CD4-positive, alpha-beta T cell (primary cell): ENCODE measurements around the gene COL4A2. TPM values are rescaled to one million over a fixed set of nuclear protein-coding genes. Genes with fewer than 3 reads are reported as not detected.

Source experiments
- ATAC-seq: fragments of 200-7000 bp; cut with Tn5 transposase; one replicate; pipeline ENCODE4 v1.10.0; 2022; ENCODE audit warnings: mild to moderate bottlenecking; ENCODE audit not compliant: poor library complexity
- CTCF ChIA-PET: fragments of 350-600 bp; sonication (Branson Sonifier 250); formaldehyde crosslinking; loops from one replicate; lab custom pipeline; 2021; ENCODE audit warnings: antibody characterized with exemption, inconsistent platforms; lab: Charles Lee
- POLR2A ChIA-PET: fragments of 350-600 bp; sonication (Branson Sonifier 250); formaldehyde crosslinking; loops from one replicate; lab custom pipeline; 2021; ENCODE audit warnings: antibody characterized with exemption, inconsistent platforms; lab: Charles Lee
- DNase-seq, 14 experiments: peaks; one replicate each; pipeline ENCODE4 v3.0.0-alpha.2; 2013 to 2020; ENCODE audit warnings: mixed read lengths in 2 of 14
- H3K27ac ChIP-seq, 2 donors: one replicate each; pipeline versions ENCODE4 v1.5.1 to v1.7.0; 2013; ENCODE audit warnings: low read length in 2 of 2, low read depth in 1 of 2, mild to moderate bottlenecking in 1 of 2
- H3K27me3 ChIP-seq, 2 experiments: 1 replicate in 1 of 2; 2 replicates in 1 of 2; pipeline versions ENCODE4 v1.6.1 to v1.7.0; 2013; ENCODE audit warnings: low read length in 2 of 2, control low read depth in 1 of 2, mild to moderate bottlenecking in 1 of 2, moderate library complexity in 1 of 2; ENCODE audit not compliant: insufficient read depth in 2 of 2, control insufficient read depth in 1 of 2
- H3K36me3 ChIP-seq: one replicate; pipeline ENCODE4 v1.6.1; 2013; ENCODE audit warnings: low read length, control low read depth; ENCODE audit not compliant: insufficient read depth
- H3K4me1 ChIP-seq: one replicate; pipeline ENCODE4 v1.6.1; 2013; ENCODE audit warnings: low read length, control low read depth; ENCODE audit not compliant: insufficient read depth
- H3K4me3 ChIP-seq: one replicate; pipeline ENCODE4 v1.5.1; 2013; ENCODE audit warnings: mild to moderate bottlenecking, low read length, moderate library complexity
- H3K9me3 ChIP-seq, 2 experiments: 1 replicate in 1 of 2; 2 replicates in 1 of 2; pipeline versions ENCODE4 v1.6.1 to v1.7.0; 2013; ENCODE audit warnings: low read length in 2 of 2, mild to moderate bottlenecking in 2 of 2, control low read depth in 1 of 2, moderate library complexity in 1 of 2; ENCODE audit not compliant: control insufficient read depth in 1 of 2, insufficient read depth in 1 of 2
- H3K27ac Mint-ChIP-seq: one replicate; pipeline ENCODE4 v1.8.0; 2020; ENCODE audit warnings: mixed read lengths
- H3K27me3 Mint-ChIP-seq: one replicate; pipeline ENCODE4 v1.8.0; 2021; ENCODE audit warnings: mixed read lengths
- H3K36me3 Mint-ChIP-seq: one replicate; pipeline ENCODE4 v1.8.0; 2021; ENCODE audit warnings: low read depth, mixed read lengths
- H3K4me1 Mint-ChIP-seq: one replicate; pipeline ENCODE4 v1.8.0; 2021; ENCODE audit warnings: low read depth, mixed read lengths
- H3K4me3 Mint-ChIP-seq: one replicate; pipeline ENCODE4 v1.8.0; 2020; ENCODE audit warnings: mild to moderate bottlenecking, mixed read lengths
- H3K9me3 Mint-ChIP-seq: one replicate; pipeline ENCODE4 v1.8.0; 2020; ENCODE audit warnings: mixed read lengths
- CTCF ChIP-seq: fragments of 200-600 bp; IDR thresholded peaks from one replicate; pipeline ENCODE4 v1.8.0; 2022; ENCODE audit warnings: antibody characterized with exemption, mild to moderate bottlenecking
- intact Hi-C, 2 experiments: fragments of 100-400 bp; cut with DNase I in 1 of 2; cut with micrococcal nuclease in 1 of 2; formaldehyde crosslinking; loops; one replicate each; pipeline versions ENCODE4 v1.15.1 to v1.9.0; 2023 to 2025; cut with DNase I, micrococcal nuclease
- total RNA-seq, 174 experiments: library from RNA in 2 of 174; stranded (reverse) in 2 of 174; gene quantifications; one replicate each; pipeline ENCODE4 v1.2.3 and lab custom pipeline; 2021 to 2026

COL4A2 gene
- total RNA-seq, 2 experiments from 2014 or later = not detected

GRCh38 chr13:110276553-110276950 is 30.5 kb upstream of the COL4A2 start:
- POLR2A ChIA-PET = no interaction called here
- no peak overlapping the region for H3K27ac ChIP-seq
- DNase-seq (no peak), ATAC-seq (no peak)
- H3K9me3 ChIP-seq = no peaks in the 10 kb centered on the region
- intact Hi-C loops = no loop called here
- H3K9me3 Mint-ChIP-seq = no peaks in the 10 kb centered on the region
- no peaks in the 10 kb centered on the region for H3K4me1 Mint-ChIP-seq
- H3K36me3 Mint-ChIP-seq = no peaks in the 10 kb centered on the region
- TF ChIP-seq CTCF = no peak
- H3K4me1 ChIP-seq = no peaks in the 10 kb centered on the region
- CTCF ChIA-PET = no interaction called here
- no peaks in the 10 kb centered on the region for H3K27me3 ChIP-seq
- no peak overlapping the region for H3K27ac Mint-ChIP-seq
- no peaks in the 10 kb centered on the region for H3K36me3 ChIP-seq
- no peak overlapping the region for H3K4me3 ChIP-seq
- H3K4me3 Mint-ChIP-seq = no peak overlapping the region
- H3K27me3 Mint-ChIP-seq = peaks cover 25% of the 10 kb centered on the region

- no peak overlapping the region for H3K27ac Mint-ChIP-seq
- H3K9me3 Mint-ChIP-seq = no peaks in the 10 kb centered on the region
- intact Hi-C loops = no loop called here
- H3K27me3 Mint-ChIP-seq = peaks cover 35% of the 10 kb centered on the region
- Histone ChIP-seq H3K27me3 (no peaks in the 10 kb centered on the region), H3K27ac (no peak overlapping the region), H3K4me3 (no peak overlapping the region), H3K36me3 (no peaks in the 10 kb centered on the region), H3K9me3 (no peaks in the 10 kb centered on the region), H3K4me1 (no peaks in the 10 kb centered on the region)
- ChIA-PET POLR2A (no interaction called here), CTCF (no interaction called here)
- H3K4me1 Mint-ChIP-seq = no peaks in the 10 kb centered on the region
- no peak overlapping the region for H3K4me3 Mint-ChIP-seq
- TF ChIP-seq CTCF = no peak
- DNase-seq (no peak), ATAC-seq (no peak)
- H3K36me3 Mint-ChIP-seq = no peaks in the 10 kb centered on the region
Measured at GRCh38 chr13:110277357-110277975, 29.6 kb upstream of the COL4A2 start.

GRCh38 chr13:110278859-110279258 is 28.2 kb upstream of the COL4A2 start:
- DNase-seq = no peak
- no peak for TF ChIP-seq CTCF
- H3K4me1 ChIP-seq = no peaks in the 10 kb centered on the region
- Mint-ChIP-seq H3K4me3 (no peak overlapping the region), H3K4me1 (no peaks in the 10 kb centered on the region), H3K27ac (no peak overlapping the region), H3K36me3 (no peaks in the 10 kb centered on the region), H3K27me3 (peaks cover 41% of the 10 kb centered on the region), H3K9me3 (no peaks in the 10 kb centered on the region)
- no peak overlapping the region for H3K4me3 ChIP-seq
- ChIA-PET POLR2A (no interaction called here), CTCF (no interaction called here)
- no peak for ATAC-seq
- H3K36me3 ChIP-seq = no peaks in the 10 kb centered on the region
- no peaks in the 10 kb centered on the region for H3K9me3 ChIP-seq
- H3K27ac ChIP-seq = no peak overlapping the region
- intact Hi-C loops = no loop called here
- H3K27me3 ChIP-seq = no peaks in the 10 kb centered on the region
